GM18870 (cell line): ENCODE data around the gene MON2.
A peak's percentile ranks its signal among the peaks of the same experiment; 100 is the strongest.
"Not testable (repeated sequence)": the region's sequence is repeated elsewhere in the genome, so short reads cannot be mapped to it uniquely, and the experiment has no call there.

Experiments
- ATAC-seq: cut with Tn5 transposase; IDR thresholded peaks from one replicate; pipeline ENCODE4 v1.9.1; 2021; ENCODE audit warnings: moderate library complexity; ENCODE audit not compliant: unreplicated experiment

MON2 gene

GRCh38 chr12:62466594-62467491 is at the start of gene MON2:
Gene MON2, plus strand, starts transcription at chr12:62466826. Its CDS starts 382 bp downstream, at chr12:62467208.
- peak; percentile 81 for ATAC-seq

- ATAC-seq: no peak
Observed at GRCh38 chr12:62426089-62426488, 40.5 kb upstream of the MON2 start.

- no peak for ATAC-seq
Observed at GRCh38 chr12:62429457-62429856, 37.2 kb upstream of the MON2 start.

- ATAC-seq: no peak
Observed at GRCh38 chr12:62434494-62435302, 31.9 kb upstream of the MON2 start.

GRCh38 chr12:62435303-62436163 is 31.1 kb upstream of the MON2 start:
- ATAC-seq: peak; percentile 64

- ATAC-seq: no peak
Observed at GRCh38 chr12:62436164-62436503, 30.5 kb upstream of the MON2 start.

GRCh38 chr12:62438098-62438692 is 28.4 kb upstream of the MON2 start:
- no peak for ATAC-seq

- no peak for ATAC-seq
Observed at GRCh38 chr12:62446754-62447452, 19.7 kb upstream of the MON2 start.

GRCh38 chr12:62448436-62448835 is 18.2 kb upstream of the MON2 start:
- no peak for ATAC-seq

GRCh38 chr12:62455429-62455828 is 11.2 kb upstream of the MON2 start:
- not testable (repeated sequence) for ATAC-seq

GRCh38 chr12:62458626-62459025 is 8.0 kb upstream of the MON2 start:
- ATAC-seq: no peak

- ATAC-seq: no peak
Observed at GRCh38 chr12:62459976-62460375, 6.7 kb upstream of the MON2 start.

- ATAC-seq: not testable (repeated sequence)
Observed at GRCh38 chr12:62461171-62461837, 5.3 kb upstream of the MON2 start.

GRCh38 chr12:62463252-62463651 is 3.4 kb upstream of the MON2 start:
- ATAC-seq: not testable (repeated sequence)

GRCh38 chr12:62466018-62466593 is 520 bp upstream of the MON2 start:
- peak; percentile 38 for ATAC-seq

- no peak for ATAC-seq
Observed at GRCh38 chr12:62468397-62468796, 1.8 kb downstream of the MON2 start.

- ATAC-seq: no peak
Observed at GRCh38 chr12:62468935-62469334, 2.3 kb downstream of the MON2 start.

- no peak for ATAC-seq
Observed at GRCh38 chr12:62469704-62470103, 3.1 kb downstream of the MON2 start.

GRCh38 chr12:62471734-62472133 is 5.1 kb downstream of the MON2 start:
- no peak for ATAC-seq
